CD4-positive, alpha-beta memory T cell (primary cell): Measurements from ENCODE around the gene CLIC3. TPM values are rescaled to one million over a fixed set of nuclear protein-coding genes. Genes with fewer than 3 reads are reported as not detected.

Experiments used
- CTCF ChIA-PET: fragments of 350-600 bp; sonication (Branson Sonifier 250); formaldehyde crosslinking; loops from one replicate; lab custom pipeline; 2021; ENCODE audit warnings: inconsistent platforms; ENCODE audit not compliant: partially characterized antibody; lab: Charles Lee
- POLR2A ChIA-PET: fragments of 350-600 bp; sonication (Branson Sonifier 250); formaldehyde crosslinking; loops from one replicate; lab custom pipeline; 2021; ENCODE audit not compliant: partially characterized antibody; lab: Charles Lee
- DNase-seq, 5 donors: peaks; one replicate each; pipeline versions ENCODE4 v3.0.0 to v3.0.0-alpha.2; 2020 to 2022; ENCODE audit warnings: mixed read lengths in 1 of 5
- H3K27ac ChIP-seq: one replicate; pipeline ENCODE4 v1.7.0; 2013; ENCODE audit warnings: low read depth, low read length
- H3K27me3 ChIP-seq: 2 replicates; pipeline ENCODE4 v1.7.0; 2013; ENCODE audit warnings: mild to moderate bottlenecking, low read length, moderate library complexity; ENCODE audit not compliant: insufficient read depth
- H3K36me3 ChIP-seq: 2 replicates; pipeline ENCODE4 v1.7.0; 2013; ENCODE audit warnings: mild to moderate bottlenecking, low read length, moderate library complexity; ENCODE audit not compliant: insufficient read depth
- H3K4me1 ChIP-seq: 2 replicates; pipeline ENCODE4 v1.7.0; 2013; ENCODE audit warnings: mild to moderate bottlenecking, low read length, moderate library complexity; ENCODE audit not compliant: insufficient read depth
- H3K4me3 ChIP-seq, 2 donors: one replicate each; pipeline ENCODE4 v1.7.0; 2013; ENCODE audit warnings: low read length in 2 of 2, mild to moderate bottlenecking in 1 of 2
- H3K9me3 ChIP-seq, 2 donors: one replicate each; pipeline ENCODE4 v1.7.0; 2013; ENCODE audit warnings: low read length in 2 of 2, control low read depth in 1 of 2; ENCODE audit not compliant: control insufficient read depth in 1 of 2
- H3K27ac Mint-ChIP-seq, 7 donors: one replicate each; pipeline ENCODE4 v1.8.0; 2020 to 2021; ENCODE audit warnings: mixed read lengths in 7 of 7, mild to moderate bottlenecking in 6 of 7, inconsistent platforms in 3 of 7, moderate library complexity in 3 of 7
- H3K27me3 Mint-ChIP-seq, 2 donors: one replicate each; pipeline ENCODE4 v1.8.0; 2020 to 2021; ENCODE audit warnings: mixed read lengths in 2 of 2
- H3K36me3 Mint-ChIP-seq, 2 donors: one replicate each; pipeline ENCODE4 v1.8.0; 2020 to 2021; ENCODE audit warnings: mixed read lengths in 2 of 2, inconsistent platforms in 1 of 2, mild to moderate bottlenecking in 1 of 2
- H3K4me1 Mint-ChIP-seq, 4 donors: one replicate each; pipeline ENCODE4 v1.8.0; 2020 to 2021; ENCODE audit warnings: mixed read lengths in 4 of 4, mild to moderate bottlenecking in 1 of 4
- H3K4me3 Mint-ChIP-seq, 8 donors: one replicate each; pipeline ENCODE4 v1.8.0; 2020 to 2021; ENCODE audit warnings: mixed read lengths in 8 of 8, mild to moderate bottlenecking in 7 of 8, moderate library complexity in 6 of 8, inconsistent platforms in 3 of 8
- H3K9me3 Mint-ChIP-seq, 8 donors: one replicate each; pipeline ENCODE4 v1.8.0; 2020 to 2021; ENCODE audit warnings: mixed read lengths in 8 of 8, mild to moderate bottlenecking in 5 of 8, inconsistent platforms in 3 of 8, moderate library complexity in 1 of 8
- intact Hi-C: fragments of 100-400 bp; cut with micrococcal nuclease; formaldehyde crosslinking; loops from one replicate; pipeline ENCODE4 v1.15.1; 2023
- polyA plus RNA-seq, 2 donors: library from polyadenylated mRNA; unstranded; fragments of 300-500 nt; fragmentation: Illumina TruSeq; gene quantifications; one replicate each; pipeline ENCODE4 v1.2.3, GENCODE V29; 2021
- total RNA-seq, 2 experiments: library from RNA; stranded (reverse); gene quantifications; one replicate each; pipeline ENCODE4 v1.2.3, GENCODE V29; 2021

Gene CLIC3
- total and polyA plus RNA-seq, 4 experiments from 2014 or later, result 3.1 to 7.8 (median 4.4) TPM

- Histone ChIP-seq H3K9me3 (no peaks in the 10 kb centered on the region), H3K27ac (no peak overlapping the region), H3K36me3 (no peaks in the 10 kb centered on the region), H3K4me3 (no peak overlapping the region), H3K27me3 (peaks cover 5% of the 10 kb centered on the region), H3K4me1 (peaks cover 35% of the 10 kb centered on the region)
- Mint-ChIP-seq H3K27me3 (peaks cover 4% of the 10 kb centered on the region in 2 donors), H3K27ac (peak overlapping the region in 1 of 7 donors; percentile 17), H3K4me3 (no peak overlapping the region), H3K4me1 (peaks cover 14 to 35% (median 25%) of the 10 kb centered on the region in 4 donors), H3K9me3 (no peaks in the 10 kb centered on the region), H3K36me3 (no peaks in the 10 kb centered on the region)
- CTCF ChIA-PET, result no interaction called here
- intact Hi-C loops, result loop anchor here (1.0 to 10.0 kb wide), 4 partner anchors 14 to 188 kb away; partner anchors contain the start of genes ABCA2, PAXX, TMEM141 and TRAF2
- POLR2A ChIA-PET, result interaction anchor here (1.0 to 6.3 kb wide), 8 partner anchors 11 to 56 kb away, joined by 3 to 57 read pairs (median 4); partner anchors contain the start of genes CLIC3 and PAXX
- no peak for DNase-seq
Observed at GRCh38 chr9:136978865-136979544, 17.4 kb downstream of the CLIC3 start.

GRCh38 chr9:136978073-136978864 is 18.1 kb downstream of the CLIC3 start:
- H3K4me1 ChIP-seq, result peaks cover 41% of the 10 kb centered on the region
- H3K4me3 ChIP-seq, result peak overlapping the region in 1 of 2 donors; percentile 9
- no peaks in the 10 kb centered on the region for H3K27me3 Mint-ChIP-seq
- no peaks in the 10 kb centered on the region for H3K27me3 ChIP-seq
- CTCF ChIA-PET, result interaction anchor here (0.7 kb wide), 1 partner anchor 54 kb away, joined by 3 read pairs; the partner anchor contains the start of gene FUT7
- intact Hi-C loops, result loop anchor here (1.0 to 10.0 kb wide), 4 partner anchors 15 to 187 kb away; partner anchors contain the start of genes ABCA2, PAXX, TMEM141 and TRAF2
- peaks cover 11 to 32% (median 23%) of the 10 kb centered on the region in 4 donors for H3K4me1 Mint-ChIP-seq
- no peaks in the 10 kb centered on the region for H3K9me3 ChIP-seq
- H3K9me3 Mint-ChIP-seq, result no peaks in the 10 kb centered on the region
- no peak overlapping the region for H3K27ac Mint-ChIP-seq
- no peaks in the 10 kb centered on the region for H3K36me3 Mint-ChIP-seq
- DNase-seq, result peak; percentile 66 to 81 (median 69)
- POLR2A ChIA-PET, result interaction anchor here (0.8 to 6.3 kb wide), 9 partner anchors 10 to 57 kb away, joined by 3 to 57 read pairs (median 4); partner anchors contain the start of genes CLIC3 and PAXX
- peak overlapping the region in 5 of 8 donors; percentile 24 to 61 (median 47) for H3K4me3 Mint-ChIP-seq
- peak overlapping the region; percentile 2 for H3K27ac ChIP-seq
- H3K36me3 ChIP-seq, result no peaks in the 10 kb centered on the region

- ChIA-PET POLR2A (interaction anchor here (0.8 to 6.3 kb wide), 8 partner anchors 12 to 57 kb away, joined by 3 to 57 read pairs (median 4); partner anchors contain the start of genes CLIC3 and PAXX), CTCF (interaction anchor here (0.7 kb wide), 1 partner anchor 54 kb away, joined by 3 read pairs; the partner anchor contains the start of gene FUT7)
- peak overlapping the region in 1 of 7 donors; percentile 22 for H3K27ac Mint-ChIP-seq
- Histone ChIP-seq H3K36me3 (no peaks in the 10 kb centered on the region), H3K27ac (peak overlapping the region; percentile 2), H3K4me1 (peaks cover 41% of the 10 kb centered on the region), H3K4me3 (peak overlapping the region in 1 of 2 donors; percentile 9), H3K27me3 (no peaks in the 10 kb centered on the region), H3K9me3 (no peaks in the 10 kb centered on the region)
- H3K36me3 Mint-ChIP-seq, result no peaks in the 10 kb centered on the region
- no peaks in the 10 kb centered on the region for H3K9me3 Mint-ChIP-seq
- intact Hi-C loops, result loop anchor here (1.0 to 10.0 kb wide), 4 partner anchors 15 to 186 kb away; partner anchors contain the start of genes ABCA2, PAXX, TMEM141 and TRAF2
- peaks cover 11 to 32% (median 23%) of the 10 kb centered on the region in 4 donors for H3K4me1 Mint-ChIP-seq
- no peaks in the 10 kb centered on the region for H3K27me3 Mint-ChIP-seq
- no peak for DNase-seq
- peak overlapping the region in 6 of 8 donors; percentile 22 to 49 (median 46) for H3K4me3 Mint-ChIP-seq
Observed at GRCh38 chr9:136977649-136978072, 18.7 kb downstream of the CLIC3 start.

GRCh38 chr9:136977223-136977622 is 19.1 kb downstream of the CLIC3 start, which contains the start of gene PTGDS:
Gene PTGDS, plus strand, starts transcription at chr9:136977504. Its CDS starts 75 bp downstream, at chr9:136977579.
- H3K9me3 ChIP-seq, result no peaks in the 10 kb centered on the region
- ChIA-PET POLR2A (interaction anchor here (1.1 to 3.9 kb wide), 5 partner anchors 15 to 75 kb away, joined by 3 to 75 read pairs (median 24); partner anchors contain the start of genes CLIC3 and PAXX), CTCF (interaction anchor here (1.3 kb wide), 1 partner anchor 135 kb away, joined by 3 read pairs; the partner anchor contains the start of gene AJM1)
- H3K9me3 Mint-ChIP-seq, result no peaks in the 10 kb centered on the region
- peaks cover 41% of the 10 kb centered on the region for H3K4me1 ChIP-seq
- H3K36me3 ChIP-seq, result no peaks in the 10 kb centered on the region
- H3K27me3 Mint-ChIP-seq, result no peaks in the 10 kb centered on the region
- H3K4me3 ChIP-seq, result peak within 1 kb of the TSS in 1 of 2 donors; percentile 9
- H3K27ac Mint-ChIP-seq, result peak within 1 kb of the TSS in 6 of 7 donors; percentile 13 to 80 (median 70)
- peak within 1 kb of the TSS; percentile 2 for H3K27ac ChIP-seq
- H3K4me3 Mint-ChIP-seq, result peak within 1 kb of the TSS in 7 of 8 donors; percentile 22 to 84 (median 68)
- no peaks in the 10 kb centered on the region for H3K27me3 ChIP-seq
- intact Hi-C loops, result loop anchor here (10.0 kb wide), 1 partner anchor 48 kb away; the partner anchor contains the start of gene ABCA2
- H3K4me1 Mint-ChIP-seq, result peaks cover 11 to 32% (median 23%) of the 10 kb centered on the region in 4 donors
- H3K36me3 Mint-ChIP-seq, result no peaks in the 10 kb centered on the region
- no peak for DNase-seq

GRCh38 chr9:136975644-136976043 is 20.7 kb downstream of the CLIC3 start:
- Histone ChIP-seq H3K4me1 (peaks cover 41% of the 10 kb centered on the region), H3K4me3 (peak overlapping the region; percentile 23 to 24), H3K36me3 (no peaks in the 10 kb centered on the region), H3K9me3 (no peaks in the 10 kb centered on the region), H3K27ac (peak overlapping the region; percentile 28), H3K27me3 (no peaks in the 10 kb centered on the region)
- Mint-ChIP-seq H3K9me3 (no peaks in the 10 kb centered on the region), H3K27me3 (no peaks in the 10 kb centered on the region), H3K27ac (peak overlapping the region; percentile 52 to 83 (median 72)), H3K4me3 (peak overlapping the region; percentile 66 to 84 (median 77)), H3K4me1 (peaks cover 11 to 32% (median 23%) of the 10 kb centered on the region in 4 donors), H3K36me3 (no peaks in the 10 kb centered on the region)
- intact Hi-C loops, result loop anchor here (10.0 kb wide), 1 partner anchor 49 kb away; the partner anchor contains the start of gene ABCA2
- DNase-seq, result peak in 1 of 5 donors; percentile 20
- CTCF ChIA-PET, result interaction anchor here (0.7 to 3.4 kb wide), 13 partner anchors 9 to 133 kb away, joined by 3 to 27 read pairs (median 3); partner anchors contain the start of genes ABCA2, AJM1 and CLIC3
- POLR2A ChIA-PET, result interaction anchor here (0.6 to 3.9 kb wide), 10 partner anchors 9 to 133 kb away, joined by 3 to 75 read pairs (median 8); partner anchors contain the start of genes C8G, CLIC3, FBXW5 and FUT7
